DMS153 treated with DMSO at 0.1 percent for 48 hours (cell line): Measurements from ENCODE around the gene COMMD7.
A peak's percentile ranks its signal among the peaks of the same experiment; 100 is the strongest.
"Not testable (repeated sequence)": the region's sequence is repeated elsewhere in the genome, so short reads cannot be mapped to it uniquely, and the experiment has no call there.

ENCODE experiments used
- DNase-seq: peaks from one replicate; lab custom pipeline; 2025; ENCODE audit not compliant: unreplicated experiment; lab: John Stamatoyannopoulos, UW

COMMD7 gene

DNA sequence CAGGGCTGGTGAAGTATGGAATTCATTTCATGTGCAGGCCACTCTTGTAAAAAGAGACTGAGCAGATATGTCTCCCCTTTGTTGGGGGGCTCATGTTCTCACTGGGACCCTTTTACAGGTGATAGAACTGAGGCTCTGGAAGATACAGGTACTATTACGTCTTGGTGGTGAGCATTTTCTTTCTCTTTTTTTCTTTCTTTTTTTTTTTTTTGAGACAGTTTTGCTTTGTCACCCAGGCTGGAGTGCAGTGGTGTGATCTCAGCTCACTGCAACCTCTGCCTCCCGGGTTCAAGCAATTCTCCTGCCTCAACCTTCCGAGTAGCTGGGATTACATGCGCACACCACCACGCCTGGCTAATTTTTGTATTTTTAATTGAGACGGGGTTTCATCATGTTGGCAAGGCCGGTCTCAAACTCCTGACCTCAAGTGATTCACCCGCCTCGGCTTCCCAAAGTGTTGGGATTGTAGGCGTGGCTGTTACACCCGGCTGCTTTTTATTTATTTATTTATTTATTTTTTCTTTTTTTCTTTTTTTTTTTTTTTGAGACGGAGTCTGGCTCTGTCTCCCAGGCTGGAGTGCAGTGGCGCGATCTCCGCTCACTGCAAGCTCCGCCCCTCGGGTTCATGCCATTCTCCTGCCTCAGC, 22.1 kb upstream of the COMMD7 start:
- DNase-seq = not testable (repeated sequence)

DNA sequence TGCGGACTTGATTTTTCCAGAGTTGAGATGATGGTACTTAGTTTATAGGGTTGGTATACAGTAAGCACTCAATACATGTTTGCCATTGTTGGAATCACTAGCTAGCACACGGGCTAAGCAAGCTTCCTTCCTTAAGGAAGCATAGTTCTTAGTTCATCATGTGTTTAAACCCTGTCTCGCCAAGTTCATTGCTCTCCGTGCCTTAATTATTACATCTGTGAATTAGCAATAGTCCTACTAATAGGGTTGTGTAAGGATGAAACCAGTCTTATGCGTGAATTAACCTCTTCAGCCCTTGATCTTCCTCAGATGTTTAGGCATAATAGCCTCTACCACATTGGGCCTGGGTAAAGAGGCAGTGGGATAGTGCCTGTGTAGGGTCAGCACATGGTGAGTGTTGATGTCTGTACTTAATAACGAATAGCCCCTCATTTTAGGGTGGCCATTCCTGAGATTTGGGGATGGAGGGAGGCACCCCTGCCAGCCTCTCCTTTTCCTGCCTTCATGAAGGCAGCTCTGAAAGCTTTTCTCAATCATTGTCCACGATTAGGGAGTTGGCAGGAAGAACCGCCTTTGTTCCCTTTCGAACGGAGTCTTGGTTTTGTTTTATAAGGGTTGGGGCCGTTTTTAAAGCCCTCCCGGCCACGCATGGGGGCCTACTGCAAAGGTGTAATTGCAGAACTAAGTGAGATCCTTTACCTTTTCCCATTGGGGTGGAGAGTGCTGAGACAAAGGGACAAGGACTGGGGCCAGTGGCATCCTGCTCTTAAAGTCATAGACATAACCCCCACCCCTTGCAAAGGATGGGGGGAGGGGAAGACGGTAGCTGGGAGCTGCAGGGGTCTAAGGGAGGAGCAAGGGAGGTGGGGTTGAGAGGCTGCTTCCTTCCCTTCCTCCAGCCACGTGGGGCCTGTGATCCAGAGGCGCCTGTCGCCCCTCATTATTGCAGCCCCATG, 21.0 kb upstream of the COMMD7 start:
- no peak for DNase-seq

DNA sequence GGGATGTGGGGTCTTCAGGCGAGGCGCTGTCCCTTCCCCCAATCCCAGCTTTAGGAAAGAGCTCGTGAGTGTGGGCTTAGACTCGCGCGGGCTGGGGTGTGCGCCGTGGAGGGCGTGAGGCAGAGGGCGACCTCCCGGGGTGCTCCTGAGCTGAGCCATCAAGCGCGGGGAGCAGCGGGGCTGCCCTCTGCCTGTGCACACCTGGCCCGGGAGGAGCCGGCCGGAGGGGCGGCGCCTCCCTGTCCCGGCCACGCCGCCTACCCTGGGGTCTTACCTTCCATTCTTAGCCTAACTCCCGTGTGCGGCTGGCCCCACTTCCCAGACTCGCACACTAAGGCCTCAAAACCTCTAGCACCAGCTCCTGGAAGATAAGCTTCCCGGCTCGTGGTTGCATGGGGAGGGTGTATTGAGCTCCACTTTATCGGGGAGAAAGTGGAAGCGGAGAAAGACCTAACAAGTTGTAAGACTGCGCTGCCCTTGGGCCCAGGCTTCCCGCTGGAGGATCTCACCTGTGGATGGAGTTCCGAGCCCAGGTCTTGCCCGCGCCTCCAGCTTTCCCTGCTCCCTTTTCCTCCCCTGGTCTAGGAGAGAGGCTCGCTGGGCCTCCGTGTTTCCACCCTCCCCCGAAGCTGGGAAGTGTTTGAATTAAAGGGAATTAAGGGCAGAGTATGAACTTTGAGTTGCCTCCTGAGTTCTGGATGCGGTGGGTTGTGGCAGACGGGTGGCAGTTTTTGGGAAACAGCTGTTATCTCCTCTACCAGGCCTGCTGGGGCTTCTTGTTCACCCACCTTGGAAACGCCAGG, 20.1 kb upstream of the COMMD7 start:
- no peak for DNase-seq

DNA sequence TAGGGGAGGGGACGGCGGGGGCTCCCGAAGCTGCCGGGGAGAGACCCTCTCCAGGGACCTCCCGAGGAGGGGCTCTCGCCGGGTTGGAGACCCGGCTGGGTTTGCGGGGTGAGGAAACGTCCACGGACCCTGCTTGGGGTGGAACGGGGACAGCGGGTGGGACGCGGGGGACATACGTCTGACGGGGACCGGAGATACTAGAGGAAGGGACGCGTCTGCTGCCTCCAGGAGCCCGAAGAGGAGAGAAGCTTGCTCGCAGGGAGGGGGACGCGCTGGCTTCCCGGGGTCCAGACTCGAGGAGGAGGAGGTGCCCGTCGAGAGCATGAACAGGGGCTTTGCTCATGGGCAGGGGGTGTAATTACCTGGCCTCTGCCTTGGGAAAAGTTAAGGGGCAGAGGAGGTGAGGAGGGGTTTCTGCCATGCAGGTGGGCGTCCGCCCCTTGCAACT, 19.5 kb upstream of the COMMD7 start:
- no peak for DNase-seq

DNA sequence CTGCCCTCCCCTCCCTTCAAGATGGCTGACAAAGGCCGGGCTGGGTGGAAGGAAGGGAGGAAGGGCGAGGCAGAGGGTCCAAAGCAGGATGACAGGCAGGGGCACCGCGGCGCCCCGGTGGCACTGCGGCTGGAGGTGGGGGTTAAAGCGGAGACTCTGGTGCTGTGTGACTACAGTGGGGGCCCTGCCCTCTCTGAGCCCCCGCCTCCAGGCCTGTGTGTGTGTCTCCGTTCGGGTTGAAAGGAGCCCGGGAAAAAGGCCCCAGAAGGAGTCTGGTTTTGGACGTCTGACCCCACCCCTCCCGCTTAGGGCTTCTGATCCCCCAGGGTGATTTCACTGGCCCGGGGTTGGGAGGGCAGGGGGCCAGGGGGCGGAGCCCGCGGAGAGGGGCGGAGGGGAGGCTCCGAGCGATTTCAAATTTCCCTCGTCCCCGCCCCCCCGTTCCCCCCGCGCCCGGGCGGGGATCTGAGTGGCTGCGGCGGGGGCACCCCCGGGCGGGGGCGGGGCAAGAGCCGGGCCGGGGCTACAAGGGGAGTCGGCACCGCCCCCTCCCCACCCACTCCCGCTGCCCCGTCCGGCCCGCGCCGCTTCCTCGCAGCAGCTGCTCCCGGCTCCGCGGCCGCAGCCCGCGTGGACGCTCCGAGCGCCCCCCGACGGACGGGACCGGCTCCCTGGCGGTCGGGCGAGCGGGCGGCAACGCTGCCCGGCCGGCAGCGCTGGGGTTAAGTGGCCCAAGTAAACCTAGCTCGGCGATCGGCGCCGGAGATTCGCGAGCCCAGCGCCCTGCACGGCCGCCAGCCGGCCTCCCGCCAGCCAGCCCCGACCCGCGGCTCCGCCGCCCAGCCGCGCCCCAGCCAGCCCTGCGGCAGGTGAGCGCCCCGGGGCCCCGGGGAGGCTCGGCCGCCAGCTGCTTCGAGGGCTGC, 18.8 kb upstream of the COMMD7 start, which contains the start of gene DNMT3B:
Gene DNMT3B, plus strand, starts transcription at position 555 of the 923 bp plus-strand sequence. CDS start 17,939 bp downstream, outside the sequence.
- peak; percentile 69 for DNase-seq

DNA sequence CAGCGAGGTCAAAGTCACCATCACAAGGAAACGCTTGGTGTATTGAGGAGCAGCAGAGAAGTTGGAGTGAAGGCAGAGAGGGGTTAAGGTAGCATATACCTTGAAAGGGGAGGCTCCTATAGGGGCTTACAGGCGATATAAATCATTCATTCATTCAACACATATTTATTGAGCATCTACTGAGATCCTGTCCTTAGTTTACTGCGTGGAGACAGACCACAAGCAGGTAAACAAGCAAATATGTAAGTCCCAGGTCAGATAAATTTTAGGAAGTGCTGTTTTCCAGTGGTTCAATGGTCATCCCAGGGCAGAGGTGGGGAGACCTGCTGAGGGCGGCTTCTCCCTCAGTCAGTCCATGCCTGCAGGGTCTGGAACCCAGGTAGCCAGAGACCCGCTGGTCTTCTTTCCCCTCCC, 18.2 kb upstream of the COMMD7 start:
- no peak for DNase-seq

DNA sequence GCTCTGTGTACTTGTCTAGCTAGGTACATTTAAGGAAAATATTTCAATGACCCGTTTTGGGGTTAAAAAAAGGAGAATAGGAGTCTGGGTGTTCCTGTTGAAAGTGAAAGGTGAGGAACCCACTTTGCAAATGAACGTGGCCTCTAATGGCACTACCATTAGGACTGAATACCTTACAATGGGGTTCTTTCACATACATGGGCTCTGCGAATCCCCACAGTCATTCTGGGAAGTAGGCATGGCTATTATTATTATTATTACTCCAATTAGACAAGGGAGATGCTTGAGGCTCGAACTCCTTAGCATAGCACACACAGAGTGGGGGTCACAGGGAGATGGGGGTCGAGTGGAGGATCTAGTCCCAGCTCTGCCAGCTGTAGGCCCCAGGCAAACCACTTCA, 12.9 kb upstream of the COMMD7 start:
- DNase-seq = no peak

DNA sequence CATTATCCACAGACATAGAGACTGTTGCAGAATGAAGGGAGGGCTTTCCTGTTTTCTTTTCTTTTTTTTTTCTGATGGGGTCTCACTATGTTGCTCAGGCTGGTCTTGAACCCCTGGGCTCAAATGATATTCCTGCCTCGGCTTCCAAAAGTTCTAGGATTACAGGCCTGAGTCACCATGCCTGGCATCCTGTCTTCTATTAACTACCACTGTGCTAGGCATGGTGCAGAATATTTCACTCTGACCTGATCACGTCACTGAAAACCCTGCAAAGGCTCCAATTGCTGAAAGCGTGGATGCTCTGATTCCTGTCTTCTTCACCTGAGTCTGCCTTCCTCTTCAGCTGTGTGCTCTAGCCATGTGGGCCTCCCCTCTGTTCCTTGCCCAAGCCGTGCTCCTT, 10.5 kb upstream of the COMMD7 start:
- DNase-seq = no peak

DNA sequence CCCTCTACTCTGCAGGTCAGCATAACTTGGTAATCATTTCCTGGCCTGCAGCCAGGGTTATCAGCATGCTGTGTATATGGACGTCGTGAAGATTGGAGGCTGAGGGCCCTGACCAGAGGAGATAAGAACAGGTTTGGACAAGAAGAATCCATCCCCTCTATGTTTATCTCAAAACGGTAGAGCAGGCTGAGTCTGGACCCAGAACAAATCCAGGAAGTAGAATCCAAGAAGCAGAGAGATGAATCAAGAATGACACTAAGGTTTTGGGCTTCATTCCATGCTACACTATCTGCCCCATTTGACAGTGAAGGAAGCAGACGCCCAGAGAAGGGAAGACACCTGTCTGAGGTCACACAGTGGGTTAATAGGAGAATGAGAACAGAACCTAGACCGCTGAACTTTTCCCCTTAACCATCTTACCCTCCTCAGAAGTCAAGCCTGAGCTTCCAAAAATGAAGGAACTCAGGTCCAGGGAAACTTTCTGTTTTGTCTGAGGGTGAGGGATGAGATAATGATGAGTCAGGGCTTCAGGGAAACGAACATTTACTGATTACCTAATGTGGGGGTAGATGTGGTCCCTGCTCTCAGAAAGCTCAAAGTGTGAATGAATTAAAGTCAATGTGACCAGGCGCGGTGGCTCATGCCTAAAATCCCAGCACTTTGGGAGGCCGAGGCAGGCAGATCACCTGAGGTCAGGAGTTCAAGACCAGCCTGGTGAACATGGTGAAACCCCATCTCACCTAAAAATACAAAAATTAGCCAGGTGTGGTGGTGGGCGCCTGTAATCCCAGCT, 9.4 kb upstream of the COMMD7 start:
- no peak for DNase-seq

DNA sequence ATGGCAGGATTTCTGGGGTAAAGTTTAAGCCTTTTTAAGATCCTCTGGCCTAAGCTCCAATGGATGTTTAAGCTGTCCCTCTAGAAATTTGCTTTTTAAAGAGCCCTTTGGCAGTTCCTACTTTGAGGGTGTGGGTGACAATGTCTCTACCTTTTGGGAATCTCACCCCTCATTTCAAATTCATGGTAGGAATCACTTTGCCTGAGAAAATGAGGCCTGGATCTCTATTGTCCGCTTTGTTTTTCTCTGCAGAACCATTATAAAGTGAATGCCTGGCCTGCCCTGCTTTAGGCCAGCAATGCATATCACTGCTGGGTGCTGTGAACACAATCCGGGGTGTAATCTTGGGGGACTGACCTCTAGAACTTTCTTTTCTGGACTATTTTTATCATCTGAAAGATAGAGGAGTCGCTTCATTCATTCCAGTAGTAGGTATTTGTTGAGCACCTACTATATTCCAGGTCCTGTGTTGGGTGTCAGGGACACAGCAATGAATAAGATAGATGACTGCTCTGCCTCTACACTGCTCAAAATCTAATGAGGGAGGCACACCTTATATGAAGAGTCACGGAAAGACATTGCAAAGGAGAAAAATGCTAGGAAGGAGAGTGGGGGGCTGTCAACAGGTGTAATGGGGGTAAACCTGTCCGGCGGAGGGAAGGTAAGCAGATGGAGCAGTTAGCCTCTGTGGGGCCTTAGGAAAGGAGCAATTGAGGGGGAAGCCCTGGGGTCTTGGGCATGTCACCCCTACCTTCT, 8.6 kb upstream of the COMMD7 start:
- DNase-seq = no peak

DNA sequence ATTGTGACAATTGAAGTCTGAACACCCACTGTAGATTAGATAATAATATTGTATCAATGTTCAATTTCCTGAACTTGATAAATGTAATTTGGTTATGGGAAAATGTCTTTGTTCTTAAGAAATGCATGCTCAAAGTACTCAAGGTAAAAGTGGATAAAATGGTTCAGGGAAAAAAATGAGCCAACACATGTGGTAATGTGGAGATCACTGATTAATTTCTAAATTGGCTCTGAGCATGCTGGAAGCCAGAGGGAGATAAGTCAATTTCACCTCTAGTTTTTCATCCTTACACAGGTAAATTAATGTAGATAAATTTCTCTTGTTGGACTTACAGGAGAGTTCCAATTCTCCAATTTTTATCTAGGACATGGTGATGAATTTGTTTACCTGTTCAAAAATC, 8.0 kb upstream of the COMMD7 start:
- DNase-seq = no peak

DNA sequence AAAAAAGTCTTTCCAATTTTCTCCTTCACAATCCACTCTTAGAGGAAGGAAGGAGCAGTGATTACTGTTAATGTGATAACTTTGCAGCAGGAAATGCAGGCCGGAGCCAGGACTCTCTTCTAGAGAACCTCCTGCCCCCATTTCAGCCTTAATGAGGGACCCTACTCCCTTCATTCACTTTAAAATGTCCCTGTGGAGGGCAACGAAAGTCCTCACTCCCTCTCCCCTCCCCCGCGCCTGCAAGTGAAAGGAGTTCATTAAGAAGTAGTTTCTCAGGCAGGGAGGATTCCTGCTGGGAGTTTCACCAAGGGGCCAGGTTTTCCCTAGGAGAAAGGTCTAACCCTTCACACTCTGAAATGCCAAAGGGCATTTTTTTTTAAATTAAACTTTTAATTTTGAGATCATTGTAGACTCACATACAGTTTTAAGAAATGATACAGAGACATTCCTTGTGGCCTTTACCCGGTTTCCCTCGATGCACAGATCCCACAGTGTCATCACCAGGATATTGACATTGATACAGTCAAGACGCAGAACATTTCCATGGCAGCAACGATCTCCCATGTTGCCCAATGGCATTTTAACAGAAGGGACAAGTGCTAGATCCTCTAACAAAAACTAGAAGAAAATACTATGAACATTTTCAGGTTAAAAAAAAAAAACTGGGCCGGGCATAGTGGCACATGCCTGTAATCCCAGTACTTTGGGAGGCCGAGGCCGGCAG, 6.8 kb upstream of the COMMD7 start:
- no peak for DNase-seq

DNA sequence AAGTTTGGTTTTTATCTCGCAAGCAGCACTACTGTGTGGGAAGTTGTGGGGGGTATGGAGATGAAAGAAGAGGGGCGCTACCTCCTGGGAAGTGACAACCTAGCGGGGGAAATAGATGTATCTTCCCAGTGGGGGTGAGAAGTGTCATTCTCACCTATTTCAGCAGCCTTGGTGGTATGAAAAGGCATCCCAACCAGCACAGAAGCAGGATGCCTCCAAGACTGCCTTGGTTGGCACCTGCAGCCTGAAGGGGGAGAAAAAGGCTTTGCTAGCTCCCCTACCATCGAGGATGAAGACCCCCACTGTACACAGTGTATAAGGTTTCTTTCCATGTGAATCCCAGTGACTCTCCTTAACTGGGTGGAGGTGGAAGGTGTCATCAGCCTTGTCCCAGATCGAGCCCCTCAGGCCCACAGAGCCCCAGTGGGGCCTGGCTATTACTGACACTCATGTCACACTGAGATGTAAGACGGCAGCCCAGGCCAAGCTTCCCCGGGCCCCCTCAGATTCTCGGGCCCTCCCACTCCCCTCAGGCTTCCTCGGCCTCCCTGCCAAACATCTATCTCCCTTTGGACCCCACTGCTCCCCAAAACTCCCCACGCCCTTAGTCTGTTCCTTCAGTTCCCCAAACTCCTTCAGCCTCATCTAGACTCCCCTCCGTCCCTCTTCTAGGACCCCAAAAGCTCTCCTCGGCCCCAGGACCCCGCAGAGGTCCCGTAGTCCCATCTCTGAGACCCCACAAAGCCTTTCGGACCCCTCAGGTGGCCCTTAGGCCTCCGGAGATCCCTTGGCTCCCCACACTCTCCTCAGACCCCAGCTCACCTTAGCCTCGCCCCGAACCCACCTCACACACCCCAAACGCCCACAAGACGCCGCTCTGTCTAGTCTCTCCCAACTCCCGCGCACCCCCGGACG, 688 bp downstream of the COMMD7 start:
- no peak for DNase-seq

DNA sequence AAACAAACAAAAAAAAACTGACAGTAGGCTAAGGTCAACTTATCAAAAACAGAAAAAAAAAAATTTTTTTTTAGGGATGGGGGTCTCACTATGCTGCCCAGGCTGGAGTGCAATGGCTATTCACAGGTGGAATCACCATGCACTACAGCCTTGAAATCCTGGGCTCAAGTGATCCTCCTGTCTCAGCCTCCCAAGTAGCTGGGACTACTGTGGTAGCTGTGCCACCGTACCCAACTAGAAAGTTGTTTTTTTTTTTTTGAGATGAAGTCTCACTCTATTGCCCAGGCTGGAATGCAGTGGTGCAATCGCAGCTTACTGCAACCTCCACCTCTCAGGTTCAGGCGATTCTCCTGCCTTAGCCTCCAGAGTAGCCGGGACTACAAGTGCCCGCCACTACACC, 2.1 kb downstream of the COMMD7 start:
- no peak for DNase-seq

DNA sequence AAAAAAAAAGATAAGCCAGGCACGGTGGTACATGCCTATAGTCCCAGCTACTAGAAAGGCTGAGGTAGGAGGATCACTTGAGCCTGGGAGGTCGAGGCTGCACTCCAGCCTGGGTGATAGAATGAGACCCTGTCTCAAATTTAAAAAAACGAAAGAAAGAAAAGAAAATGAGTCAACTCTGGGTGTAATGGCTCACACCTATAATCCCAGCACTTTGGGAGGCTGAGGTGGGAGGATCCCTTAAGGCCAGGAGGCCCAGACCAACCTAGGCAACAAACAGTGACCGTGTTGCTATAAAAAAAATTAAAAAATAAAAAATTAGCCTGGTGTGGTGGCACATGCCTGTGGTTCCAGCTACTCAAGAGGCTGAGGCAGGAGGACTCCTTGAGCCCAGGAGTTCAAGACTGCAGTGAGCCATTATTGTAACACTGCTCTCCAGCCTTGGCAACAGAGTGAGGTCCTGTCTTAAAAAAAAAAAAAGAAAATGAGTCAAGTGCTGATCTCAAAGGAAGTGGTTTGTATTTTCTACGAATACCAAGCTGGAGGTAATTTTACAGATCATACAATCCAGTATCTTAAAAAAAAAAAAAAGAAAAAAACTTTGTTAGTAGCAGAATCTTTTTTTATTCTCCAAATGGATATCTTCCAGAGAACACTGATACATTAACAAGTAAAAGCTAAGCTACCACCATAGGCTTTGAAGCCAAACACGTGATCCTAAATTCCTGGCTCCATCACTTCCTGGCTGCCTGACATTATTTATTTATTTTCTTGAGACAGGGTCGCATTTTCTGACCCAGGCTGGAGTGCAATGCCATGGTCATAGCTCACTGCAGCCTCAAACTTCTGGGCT, 5.7 kb downstream of the COMMD7 start:
- DNase-seq = no peak

DNA sequence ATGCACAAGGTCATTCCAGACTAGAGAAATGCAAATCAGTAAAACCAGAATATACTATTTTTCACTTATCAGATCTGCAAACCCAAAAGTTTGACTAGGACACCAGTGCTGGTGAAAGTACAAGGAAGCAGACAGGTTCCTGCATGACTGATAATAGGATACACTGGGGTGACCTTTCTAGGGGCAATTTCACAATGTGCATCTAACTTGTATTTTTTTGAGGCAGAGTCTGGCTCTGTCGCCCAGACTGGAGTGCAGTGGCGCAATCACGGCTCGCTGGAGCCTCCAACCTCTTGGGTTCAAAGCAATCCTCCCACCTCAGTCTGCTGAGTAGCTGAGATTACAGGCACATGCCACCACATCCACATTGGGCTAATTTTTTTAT, 11.4 kb downstream of the COMMD7 start:
- no peak for DNase-seq
